Coronary artery (tissue), 2 donors: ENCODE data around the gene MYOF.
"Not testable (repeated sequence)": the region's sequence is repeated elsewhere in the genome, so short reads cannot be mapped to it uniquely, and the experiment has no call there.

ENCODE experiments used
- DNase-seq: peaks from one replicate; pipeline ENCODE4 v3.0.0-alpha.2; 2017; ENCODE audit warnings: low spot score
- H3K27ac ChIP-seq, 2 donors: fragments of 200-600 bp; sonication (generic); one replicate each; pipeline ENCODE4 v1.5.1; 2016 to 2019
- H3K4me3 ChIP-seq: fragments of 200-600 bp; sonication (generic); 2 replicates; pipeline ENCODE4 v1.5.1; 2016; ENCODE audit warnings: mild to moderate bottlenecking, moderate library complexity
- TF ChIP-seq, protein P1 (sequence below): fragments of 200-600 bp; sonication (generic); IDR thresholded peaks from one replicate; pipeline ENCODE4 v1.5.1; 2019; ENCODE audit warnings: antibody characterized with exemption

Gene MYOF

GRCh38 chr10:93445097-93445960 lies 36.8 kb downstream of the MYOF start:
- Histone ChIP-seq H3K4me3 (peak overlapping the region; percentile 26), H3K27ac (peak overlapping the region; percentile 80 to 93)
- peak; percentile 98 for DNase-seq
- TF ChIP-seq, protein P1, sequence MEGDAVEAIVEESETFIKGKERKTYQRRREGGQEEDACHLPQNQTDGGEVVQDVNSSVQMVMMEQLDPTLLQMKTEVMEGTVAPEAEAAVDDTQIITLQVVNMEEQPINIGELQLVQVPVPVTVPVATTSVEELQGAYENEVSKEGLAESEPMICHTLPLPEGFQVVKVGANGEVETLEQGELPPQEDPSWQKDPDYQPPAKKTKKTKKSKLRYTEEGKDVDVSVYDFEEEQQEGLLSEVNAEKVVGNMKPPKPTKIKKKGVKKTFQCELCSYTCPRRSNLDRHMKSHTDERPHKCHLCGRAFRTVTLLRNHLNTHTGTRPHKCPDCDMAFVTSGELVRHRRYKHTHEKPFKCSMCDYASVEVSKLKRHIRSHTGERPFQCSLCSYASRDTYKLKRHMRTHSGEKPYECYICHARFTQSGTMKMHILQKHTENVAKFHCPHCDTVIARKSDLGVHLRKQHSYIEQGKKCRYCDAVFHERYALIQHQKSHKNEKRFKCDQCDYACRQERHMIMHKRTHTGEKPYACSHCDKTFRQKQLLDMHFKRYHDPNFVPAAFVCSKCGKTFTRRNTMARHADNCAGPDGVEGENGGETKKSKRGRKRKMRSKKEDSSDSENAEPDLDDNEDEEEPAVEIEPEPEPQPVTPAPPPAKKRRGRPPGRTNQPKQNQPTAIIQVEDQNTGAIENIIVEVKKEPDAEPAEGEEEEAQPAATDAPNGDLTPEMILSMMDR: no peak

- Histone ChIP-seq H3K27ac (no peak overlapping the region), H3K4me3 (no peak overlapping the region)
- no peak for DNase-seq
- TF ChIP-seq, protein P1: no peak
Observed at GRCh38 chr10:93443481-93443880, 38.7 kb downstream of the MYOF start.

DNA sequence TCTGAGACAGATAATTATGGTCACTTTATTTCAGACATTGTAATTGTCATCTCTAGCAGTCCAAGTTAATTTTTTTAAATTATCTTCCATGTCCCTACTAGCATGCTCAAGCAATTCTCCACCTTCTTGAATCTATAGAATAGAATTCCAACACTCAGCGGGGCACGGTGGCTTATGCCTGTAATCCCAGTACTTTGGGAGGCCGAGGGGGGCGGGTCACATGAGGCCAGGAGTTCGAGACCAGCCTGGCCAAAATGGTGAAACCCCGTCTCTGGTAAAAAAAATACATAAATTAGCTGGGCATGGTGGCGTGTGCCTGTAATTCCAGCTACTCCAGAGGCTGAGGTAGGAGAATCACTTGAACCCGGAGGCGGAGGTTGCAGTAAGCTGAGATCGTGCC lies 39.4 kb downstream of the MYOF start:
- peak overlapping the region in 1 of 2 donors; percentile 77 for H3K27ac ChIP-seq
- not testable (repeated sequence) for DNase-seq, H3K4me3 ChIP-seq

- Histone ChIP-seq H3K27ac (peak overlapping the region; percentile 99 to 100), H3K4me3 (no peak overlapping the region)
- no peak for DNase-seq
- TF ChIP-seq, protein P1: no peak
Observed at GRCh38 chr10:93440591-93441091, 41.5 kb downstream of the MYOF start.

- peak overlapping the region; percentile 62 for H3K4me3 ChIP-seq
- TF ChIP-seq, protein P1: no peak
Observed at GRCh38 chr10:93438613-93439253, 43.4 kb downstream of the MYOF start.

GRCh38 chr10:93437946-93438612 lies 44.1 kb downstream of the MYOF start:
- no peak for DNase-seq
- TF ChIP-seq, protein P1: no peak
- peak overlapping the region; percentile 99 to 100 for H3K27ac ChIP-seq
- peak overlapping the region; percentile 62 for H3K4me3 ChIP-seq

More at GRCh38 chr10:93438613-93439253, 43.4 kb downstream of the MYOF start:
- DNase-seq: no peak
- peak overlapping the region; percentile 99 to 100 for H3K27ac ChIP-seq
